ENCODE results near the gene TBX20. TPM values are rescaled to one million over a fixed set of nuclear protein-coding genes. Genes with fewer than 3 reads are reported as not detected.
"Not testable (repeated sequence)": the region's sequence is repeated elsewhere in the genome, so short reads cannot be mapped to it uniquely, and the experiment has no call there.

Gene TBX20
- total RNA-seq, 1 donor from 2014 or later = 1.0 TPM

- H3K9ac ChIP-seq (ENCODE audit: low read depth in 1 of 3, low read length in 3 of 3); H3K36me3 ChIP-seq (ENCODE audit: control insufficient read depth in 3 of 3, insufficient read depth in 3 of 3, low read length in 3 of 3); H3K27ac ChIP-seq (ENCODE audit: low read depth, low read length); H3K4me1 ChIP-seq (ENCODE audit: control insufficient read depth in 3 of 3, insufficient read depth in 3 of 3, low read length in 3 of 3); H3K9me3 ChIP-seq (ENCODE audit: control insufficient read depth in 3 of 3, low read length in 3 of 3); H3K4me3 ChIP-seq (ENCODE audit: low read length in 3 of 3); H3K27me3 ChIP-seq (ENCODE audit: control insufficient read depth in 3 of 3, insufficient read depth in 3 of 3, low read length in 3 of 3): not testable (repeated sequence)
Measured at GRCh38 chr7:35198370-35199140, 55.3 kb downstream of the TBX20 start.

GRCh38 chr7:35191571-35191970 lies 62.3 kb downstream of the TBX20 start:
- H3K9me3 ChIP-seq (ENCODE audit: control insufficient read depth in 3 of 3, low read length in 3 of 3); H3K27me3 ChIP-seq (ENCODE audit: control insufficient read depth in 3 of 3, insufficient read depth in 3 of 3, low read length in 3 of 3); H3K27ac ChIP-seq (ENCODE audit: low read depth, low read length); H3K4me3 ChIP-seq (ENCODE audit: low read length in 3 of 3); H3K36me3 ChIP-seq (ENCODE audit: control insufficient read depth in 3 of 3, insufficient read depth in 3 of 3, low read length in 3 of 3); H3K9ac ChIP-seq (ENCODE audit: low read depth in 1 of 3, low read length in 3 of 3); H3K4me1 ChIP-seq (ENCODE audit: control insufficient read depth in 3 of 3, insufficient read depth in 3 of 3, low read length in 3 of 3): not testable (repeated sequence)

DNA sequence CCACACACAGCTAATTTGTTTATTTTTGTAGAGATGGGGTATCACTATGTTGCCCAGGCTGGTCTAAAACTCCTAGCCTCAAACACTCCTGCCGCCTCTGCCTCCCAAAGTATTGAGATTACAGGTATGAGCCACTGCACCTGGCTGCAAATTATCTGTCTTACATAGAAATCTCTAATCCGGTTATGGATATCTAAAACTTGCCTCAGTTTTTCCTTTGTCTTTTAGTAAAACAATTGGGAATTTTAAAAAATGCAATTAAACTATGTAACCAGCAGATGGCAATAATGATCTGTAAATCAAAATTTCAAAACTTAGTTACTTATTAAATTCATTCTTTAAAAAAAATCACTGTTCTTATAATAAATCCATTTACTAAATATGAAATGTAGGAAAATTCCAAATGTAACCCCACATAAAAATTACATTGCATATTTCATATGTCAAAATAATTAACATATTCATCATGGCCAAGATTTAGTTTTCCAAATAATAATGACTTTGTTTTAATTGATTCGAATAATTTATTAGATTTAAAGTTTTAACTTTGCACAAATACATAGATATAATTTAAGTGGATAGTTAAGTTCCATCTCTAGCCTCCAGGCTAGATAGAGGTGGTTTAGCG lies 63.6 kb downstream of the TBX20 start:
- H3K9me3 ChIP-seq (ENCODE audit: control insufficient read depth in 3 of 3, low read length in 3 of 3); H3K27ac ChIP-seq (ENCODE audit: low read depth, low read length); H3K4me3 ChIP-seq (ENCODE audit: low read length in 3 of 3); H3K4me1 ChIP-seq (ENCODE audit: control insufficient read depth in 3 of 3, insufficient read depth in 3 of 3, low read length in 3 of 3); H3K9ac ChIP-seq (ENCODE audit: low read depth in 1 of 3, low read length in 3 of 3); H3K36me3 ChIP-seq (ENCODE audit: control insufficient read depth in 3 of 3, insufficient read depth in 3 of 3, low read length in 3 of 3): not testable (repeated sequence)
- peaks cover 0 to 11% (median 6%) of the 10 kb centered on the region in 3 donors for H3K27me3 ChIP-seq (ENCODE audit: control insufficient read depth in 3 of 3, insufficient read depth in 3 of 3, low read length in 3 of 3)

DNA sequence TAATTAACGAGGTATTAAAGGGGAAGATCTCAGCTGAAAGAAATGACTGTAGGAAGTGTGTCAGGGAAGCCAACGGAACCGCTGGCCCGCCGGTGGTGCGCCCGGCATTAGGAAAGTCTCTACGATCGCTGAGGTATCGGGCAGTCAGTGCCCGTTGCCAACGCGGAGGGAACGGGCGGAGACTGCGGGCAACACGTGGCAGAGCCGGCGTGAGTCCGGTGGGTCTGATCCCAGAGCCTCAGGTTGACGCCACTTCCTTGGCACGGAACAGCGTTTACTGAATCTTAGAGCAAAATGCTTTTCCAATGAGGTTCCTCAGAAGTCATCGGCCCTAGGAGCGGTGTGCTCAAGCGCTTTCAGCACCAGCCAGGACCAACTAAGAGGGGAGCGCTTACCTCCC lies 67.1 kb downstream of the TBX20 start:
- not testable (repeated sequence) for H3K27ac ChIP-seq (ENCODE audit: low read depth, low read length); H3K36me3 ChIP-seq (ENCODE audit: control insufficient read depth in 3 of 3, insufficient read depth in 3 of 3, low read length in 3 of 3); H3K4me1 ChIP-seq (ENCODE audit: control insufficient read depth in 3 of 3, insufficient read depth in 3 of 3, low read length in 3 of 3); H3K9ac ChIP-seq (ENCODE audit: low read depth in 1 of 3, low read length in 3 of 3); H3K9me3 ChIP-seq (ENCODE audit: control insufficient read depth in 3 of 3, low read length in 3 of 3)
- peaks cover 0 to 11% (median 6%) of the 10 kb centered on the region in 3 donors for H3K27me3 ChIP-seq (ENCODE audit: control insufficient read depth in 3 of 3, insufficient read depth in 3 of 3, low read length in 3 of 3)
- peak overlapping the region; percentile 40 to 64 (median 48) for H3K4me3 ChIP-seq (ENCODE audit: low read length in 3 of 3)

DNA sequence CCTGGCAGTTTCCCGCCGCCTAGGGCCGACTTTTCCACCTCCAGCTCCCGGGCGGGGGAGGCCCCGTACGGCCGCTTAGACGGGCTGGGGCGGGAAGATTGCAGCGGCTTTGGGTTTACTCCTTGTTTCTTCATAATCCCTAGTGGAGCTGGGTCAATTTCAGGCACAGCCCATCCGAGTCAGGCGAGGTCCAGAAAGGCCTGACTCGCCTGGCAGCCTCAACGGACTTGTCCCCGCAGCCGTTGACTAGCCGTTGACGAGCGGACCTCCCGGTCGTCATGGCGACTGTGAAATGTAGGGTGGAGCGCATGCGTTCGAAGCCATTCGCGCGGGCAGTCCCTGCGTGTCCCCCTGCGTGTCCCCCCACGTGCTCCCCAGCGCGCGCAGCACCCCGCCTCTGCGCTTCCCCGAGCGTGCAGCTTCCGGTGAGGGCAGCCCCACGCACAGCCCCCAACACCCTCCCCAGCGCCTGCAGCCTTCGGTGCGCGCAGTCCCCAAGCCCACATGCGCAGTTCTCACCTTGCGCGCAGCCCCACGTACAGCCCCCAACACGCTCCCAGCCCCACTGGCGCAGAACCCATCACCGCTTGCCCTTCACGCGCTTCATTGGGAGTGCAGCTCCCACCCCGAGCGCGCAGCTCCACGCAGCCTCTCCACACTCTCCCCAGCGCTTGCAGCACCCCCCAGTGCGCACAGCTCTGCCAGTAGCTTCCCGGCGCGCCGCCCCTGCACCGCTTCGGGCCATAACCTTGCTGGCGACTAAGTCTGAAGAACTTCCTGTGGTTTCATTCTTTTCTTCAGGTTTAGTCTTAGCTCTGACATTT lies 67.8 kb downstream of the TBX20 start:
- H3K4me1 ChIP-seq (ENCODE audit: control insufficient read depth in 3 of 3, insufficient read depth in 3 of 3, low read length in 3 of 3) = peaks cover 3 to 8% (median 8%) of the 10 kb centered on the region in 3 donors
- no peak overlapping the region for H3K27ac ChIP-seq (ENCODE audit: low read depth, low read length)
- H3K36me3 ChIP-seq (ENCODE audit: control insufficient read depth in 3 of 3, insufficient read depth in 3 of 3, low read length in 3 of 3) = no peaks in the 10 kb centered on the region
- peak overlapping the region in 1 of 3 donors; percentile 25 for H3K9ac ChIP-seq (ENCODE audit: low read depth in 1 of 3, low read length in 3 of 3)
- no peaks in the 10 kb centered on the region for H3K9me3 ChIP-seq (ENCODE audit: control insufficient read depth in 3 of 3, low read length in 3 of 3)
- peak overlapping the region in 2 of 3 donors; percentile 40 to 64 for H3K4me3 ChIP-seq (ENCODE audit: low read length in 3 of 3)
- H3K27me3 ChIP-seq (ENCODE audit: control insufficient read depth in 3 of 3, insufficient read depth in 3 of 3, low read length in 3 of 3) = peaks cover 0 to 11% (median 6%) of the 10 kb centered on the region in 3 donors

DNA sequence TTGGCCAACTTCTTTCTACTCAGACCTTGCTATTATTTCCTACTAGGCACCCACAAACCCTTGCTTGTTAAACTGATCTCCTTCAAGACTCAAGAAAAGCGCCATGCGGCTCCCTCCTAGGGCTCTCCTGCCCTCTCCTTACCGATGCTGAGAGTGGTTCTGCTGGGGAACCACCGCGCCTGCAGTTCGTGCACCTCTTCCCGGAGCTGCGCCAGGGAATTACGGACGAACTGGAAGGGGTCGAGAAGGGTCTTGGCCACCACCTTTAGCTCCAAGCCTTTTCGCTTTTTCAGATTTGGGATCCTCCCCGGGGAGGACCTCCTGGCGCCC lies 68.4 kb downstream of the TBX20 start:
- not testable (repeated sequence) for H3K36me3 ChIP-seq (ENCODE audit: control insufficient read depth in 3 of 3, insufficient read depth in 3 of 3, low read length in 3 of 3); H3K4me1 ChIP-seq (ENCODE audit: control insufficient read depth in 3 of 3, insufficient read depth in 3 of 3, low read length in 3 of 3); H3K9me3 ChIP-seq (ENCODE audit: control insufficient read depth in 3 of 3, low read length in 3 of 3); H3K27ac ChIP-seq (ENCODE audit: low read depth, low read length); H3K9ac ChIP-seq (ENCODE audit: low read depth in 1 of 3, low read length in 3 of 3); H3K4me3 ChIP-seq (ENCODE audit: low read length in 3 of 3)
- peaks cover 0 to 11% (median 6%) of the 10 kb centered on the region in 3 donors for H3K27me3 ChIP-seq (ENCODE audit: control insufficient read depth in 3 of 3, insufficient read depth in 3 of 3, low read length in 3 of 3)

DNA sequence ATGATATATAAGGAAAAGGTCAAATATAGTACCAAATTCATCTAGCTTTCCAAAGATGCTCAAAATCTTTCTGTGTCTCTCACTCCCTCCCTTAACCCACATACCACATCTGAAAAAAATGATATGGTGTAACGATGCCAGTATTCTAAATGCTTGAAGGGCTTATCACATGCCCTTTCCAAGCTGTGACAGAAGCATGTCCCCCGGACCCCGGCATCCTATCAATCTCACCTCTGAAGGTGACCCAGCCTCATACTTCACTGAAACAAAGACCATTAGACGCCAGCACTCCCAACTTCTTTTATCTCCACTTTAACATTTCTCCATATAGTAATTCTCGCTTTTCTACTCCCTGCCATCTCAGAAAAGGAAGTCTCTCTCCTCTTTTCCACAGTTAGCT lies 68.9 kb downstream of the TBX20 start:
- peaks cover 0 to 11% (median 6%) of the 10 kb centered on the region in 3 donors for H3K27me3 ChIP-seq (ENCODE audit: control insufficient read depth in 3 of 3, insufficient read depth in 3 of 3, low read length in 3 of 3)
- not testable (repeated sequence) for H3K27ac ChIP-seq (ENCODE audit: low read depth, low read length)

DNA sequence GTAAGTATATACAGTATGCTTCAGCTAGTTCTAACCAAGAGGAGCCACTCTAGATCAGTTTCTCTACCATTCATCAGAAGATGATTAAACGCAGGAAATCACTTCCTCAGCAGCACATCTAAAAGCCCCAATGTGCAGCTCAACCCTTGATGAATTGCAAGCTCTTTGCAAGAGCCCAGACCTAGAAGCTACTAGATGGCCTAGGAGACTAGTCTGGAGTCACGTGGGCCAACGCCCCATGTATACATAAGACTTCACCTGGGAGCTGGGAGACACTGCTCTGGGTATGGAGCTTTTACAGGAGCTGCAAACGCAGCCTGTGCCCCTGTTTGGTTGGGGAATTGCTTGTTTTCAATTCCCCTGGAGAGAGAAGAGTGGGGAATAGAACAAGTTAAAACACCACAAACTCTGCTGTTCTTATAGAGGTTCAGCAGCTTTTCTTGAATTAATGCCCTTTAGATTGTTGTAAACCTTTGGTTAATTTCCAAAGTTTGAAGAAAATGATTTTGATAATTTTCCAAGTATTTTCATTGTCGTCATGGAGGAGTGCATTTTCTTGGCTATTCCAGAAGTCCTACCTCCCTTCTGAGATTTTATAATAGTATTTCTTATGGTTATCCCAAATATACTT lies 69.9 kb downstream of the TBX20 start:
- peaks cover 0 to 11% (median 6%) of the 10 kb centered on the region in 3 donors for H3K27me3 ChIP-seq (ENCODE audit: control insufficient read depth in 3 of 3, insufficient read depth in 3 of 3, low read length in 3 of 3)
- not testable (repeated sequence) for H3K9ac ChIP-seq (ENCODE audit: low read depth in 1 of 3, low read length in 3 of 3); H3K4me1 ChIP-seq (ENCODE audit: control insufficient read depth in 3 of 3, insufficient read depth in 3 of 3, low read length in 3 of 3); H3K27ac ChIP-seq (ENCODE audit: low read depth, low read length); H3K36me3 ChIP-seq (ENCODE audit: control insufficient read depth in 3 of 3, insufficient read depth in 3 of 3, low read length in 3 of 3); H3K4me3 ChIP-seq (ENCODE audit: low read length in 3 of 3); H3K9me3 ChIP-seq (ENCODE audit: control insufficient read depth in 3 of 3, low read length in 3 of 3)

More for the DNA sequence above, 68.9 kb downstream of the TBX20 start:
- H3K4me3 ChIP-seq (ENCODE audit: low read length in 3 of 3); H3K9ac ChIP-seq (ENCODE audit: low read depth in 1 of 3, low read length in 3 of 3); H3K4me1 ChIP-seq (ENCODE audit: control insufficient read depth in 3 of 3, insufficient read depth in 3 of 3, low read length in 3 of 3); H3K9me3 ChIP-seq (ENCODE audit: control insufficient read depth in 3 of 3, low read length in 3 of 3); H3K36me3 ChIP-seq (ENCODE audit: control insufficient read depth in 3 of 3, insufficient read depth in 3 of 3, low read length in 3 of 3): not testable (repeated sequence)

DNA sequence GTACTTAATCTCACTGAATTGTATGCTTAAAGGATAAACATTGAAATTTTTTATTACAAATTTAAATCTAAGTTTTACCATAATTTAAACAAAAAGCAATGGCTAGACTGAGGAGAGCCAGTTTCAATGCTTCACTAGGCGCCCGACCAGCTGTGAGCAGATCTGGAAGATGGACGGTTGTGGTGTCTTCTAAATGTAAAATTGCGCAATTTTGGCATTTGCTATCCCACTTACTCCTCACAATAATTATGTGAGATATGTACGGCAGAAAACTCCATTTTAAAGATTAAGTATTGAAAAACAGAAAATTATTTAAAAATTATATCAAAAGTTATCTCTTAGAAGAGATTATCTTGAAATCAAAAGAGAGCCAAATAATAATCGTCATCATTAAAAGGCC lies 73.2 kb downstream of the TBX20 start:
- not testable (repeated sequence) for H3K27ac ChIP-seq (ENCODE audit: low read depth, low read length); H3K9ac ChIP-seq (ENCODE audit: low read depth in 1 of 3, low read length in 3 of 3); H3K36me3 ChIP-seq (ENCODE audit: control insufficient read depth in 3 of 3, insufficient read depth in 3 of 3, low read length in 3 of 3); H3K27me3 ChIP-seq (ENCODE audit: control insufficient read depth in 3 of 3, insufficient read depth in 3 of 3, low read length in 3 of 3); H3K4me3 ChIP-seq (ENCODE audit: low read length in 3 of 3); H3K4me1 ChIP-seq (ENCODE audit: control insufficient read depth in 3 of 3, insufficient read depth in 3 of 3, low read length in 3 of 3); H3K9me3 ChIP-seq (ENCODE audit: control insufficient read depth in 3 of 3, low read length in 3 of 3)

DNA sequence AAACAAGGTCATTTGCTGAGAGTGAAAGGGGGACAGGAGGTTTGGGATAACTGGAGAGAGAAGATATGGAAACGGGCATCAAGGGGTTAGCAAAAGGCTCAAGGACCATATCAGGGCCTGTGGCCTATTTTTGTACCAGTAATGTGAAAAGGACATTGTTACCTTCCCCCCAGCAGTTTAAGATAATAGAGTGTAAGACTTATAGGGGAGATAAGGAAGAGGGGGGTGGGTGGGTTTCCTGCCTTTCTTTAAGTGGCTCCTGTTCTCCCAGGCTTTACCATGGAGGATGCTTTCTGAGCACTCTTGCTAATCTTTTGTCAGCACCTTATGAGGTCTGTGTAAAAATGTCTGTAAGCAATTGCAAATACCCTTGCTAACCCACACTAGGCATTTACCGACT lies 80.7 kb downstream of the TBX20 start:
- not testable (repeated sequence) for H3K9me3 ChIP-seq (ENCODE audit: control insufficient read depth in 3 of 3, low read length in 3 of 3); H3K27me3 ChIP-seq (ENCODE audit: control insufficient read depth in 3 of 3, insufficient read depth in 3 of 3, low read length in 3 of 3); H3K4me3 ChIP-seq (ENCODE audit: low read length in 3 of 3); H3K9ac ChIP-seq (ENCODE audit: low read depth in 1 of 3, low read length in 3 of 3); H3K27ac ChIP-seq (ENCODE audit: low read depth, low read length); H3K36me3 ChIP-seq (ENCODE audit: control insufficient read depth in 3 of 3, insufficient read depth in 3 of 3, low read length in 3 of 3); H3K4me1 ChIP-seq (ENCODE audit: control insufficient read depth in 3 of 3, insufficient read depth in 3 of 3, low read length in 3 of 3)

Measured in skeletal muscle tissue (tissue), 4 donors.